H1 (cell line): Measurements from ENCODE around the gene MMAB. TPM values are rescaled to one million over a fixed set of nuclear protein-coding genes. Genes with fewer than 3 reads are reported as not detected.

ENCODE experiments used
- CTCF ChIA-PET: fragments of 300-600 bp; sonication (Branson Sonifier 250); formaldehyde crosslinking; loops from one replicate; lab custom pipeline; 2021; ENCODE audit not compliant: partially characterized antibody; lab: Charles Lee
- POLR2A ChIA-PET: fragments of 300-600 bp; sonication (Branson Sonifier 250); formaldehyde crosslinking; loops from one replicate; lab custom pipeline; 2021; ENCODE audit warnings: inconsistent platforms; ENCODE audit not compliant: partially characterized antibody; lab: Charles Lee
- DNase-seq, 2 experiments: peaks; one replicate each; pipeline versions ENCODE4 v3.0.0 to v3.0.0-alpha.2; 2010 to 2022; ENCODE audit warnings: low spot score in 2 of 2, low read depth in 1 of 2, mixed read lengths in 1 of 2
- FAIRE-seq: peaks from 2 replicates; lab custom pipeline; 2011; peaks lifted over from hg19 to GRCh38; lab: Jason Lieb, UNC
- H2AFZ ChIP-seq: 2 replicates; pipeline ENCODE4 v1.8.1; 2012; ENCODE audit warnings: low read length, inconsistent platforms
- H2AK5ac ChIP-seq: 2 replicates; pipeline ENCODE4 v1.6.1; 2013; ENCODE audit warnings: low read depth, low read length
- H2BK120ac ChIP-seq: replicated peaks from 2 replicates; pipeline ENCODE3; 2013; ENCODE audit warnings: low read depth, low read length, inconsistent platforms
- H2BK12ac ChIP-seq: 2 replicates; pipeline ENCODE4 v1.6.1; 2013; ENCODE audit warnings: low read depth, low read length
- H2BK15ac ChIP-seq: 2 replicates; pipeline ENCODE4 v1.6.1; 2013; ENCODE audit warnings: low read length
- H2BK20ac ChIP-seq: 2 replicates; pipeline ENCODE4 v1.6.1; 2013; ENCODE audit warnings: low read length
- H2BK5ac ChIP-seq: 2 replicates; pipeline ENCODE4 v1.6.1; 2013; ENCODE audit warnings: low read depth, low read length
- H3K14ac ChIP-seq: 2 replicates; pipeline ENCODE4 v1.6.1; 2013; ENCODE audit warnings: inconsistent platforms; ENCODE audit not compliant: insufficient read length
- H3K18ac ChIP-seq: 2 replicates; pipeline ENCODE4 v1.6.1; 2013; ENCODE audit warnings: low read length; ENCODE audit errors: extremely low read depth
- H3K23ac ChIP-seq: 2 replicates; pipeline ENCODE4 v1.6.1; 2013; ENCODE audit warnings: inconsistent platforms; ENCODE audit not compliant: insufficient read length
- H3K23me2 ChIP-seq: 2 replicates; pipeline ENCODE4 v1.6.1; 2013; ENCODE audit warnings: low read depth, low read length
- H3K27ac ChIP-seq: 2 replicates; pipeline ENCODE4 v1.6.1; 2011; ENCODE audit warnings: low read depth, low read length, inconsistent platforms
- H3K27me3 ChIP-seq, 4 experiments: replicated peaks in 1 of 4; 1 replicate in 1 of 4; 2 replicates in 3 of 4; pipeline versions ENCODE4 v1.6.1 to v1.8.1; 2011 to 2013; ENCODE audit warnings: low read length in 3 of 4, mild to moderate bottlenecking in 3 of 4, inconsistent platforms in 2 of 4, mixed read lengths in 2 of 4, moderate library complexity in 1 of 4; ENCODE audit not compliant: control insufficient read depth in 3 of 4, insufficient read depth in 3 of 4; ENCODE audit errors: extremely low read depth in 1 of 4
- H3K36me3 ChIP-seq, 4 experiments: 2 replicates each; pipeline versions ENCODE4 v1.6.1 to v1.8.1; 2011 to 2013; ENCODE audit warnings: mild to moderate bottlenecking in 4 of 4, low read length in 3 of 4, moderate library complexity in 2 of 4, control low read depth in 1 of 4, inconsistent platforms in 1 of 4; ENCODE audit not compliant: insufficient read depth in 4 of 4, control insufficient read depth in 2 of 4
- H3K4ac ChIP-seq: replicated peaks from 2 replicates; pipeline ENCODE3; 2013; ENCODE audit warnings: low read length, low read depth, mixed read lengths, inconsistent platforms; ENCODE audit not compliant: insufficient read length
- H3K4me1 ChIP-seq, 4 experiments: replicated peaks in 1 of 4; 1 replicate in 1 of 4; 2 replicates in 3 of 4; pipeline versions ENCODE4 v1.6.1 to v1.8.1; 2011 to 2013; ENCODE audit warnings: low read length in 3 of 4, inconsistent platforms in 2 of 4, mixed read lengths in 1 of 4; ENCODE audit not compliant: insufficient read depth in 4 of 4, control insufficient read depth in 3 of 4
- H3K4me2 ChIP-seq, 2 experiments: 2 replicates each; pipeline versions ENCODE4 v1.6.1 to v1.8.1; 2011 to 2013; ENCODE audit warnings: low read depth in 2 of 2, low read length in 2 of 2, control low read depth in 1 of 2, inconsistent platforms in 1 of 2, mild to moderate bottlenecking in 1 of 2; ENCODE audit not compliant: insufficient read depth in 1 of 2
- H3K4me3 ChIP-seq, 4 experiments: fragments of 200-600, 300-600 bp in 1 of 4; sonication (generic), shearing (Covaris generic), sonication (Bioruptor Twin) in 1 of 4; 2 replicates each; pipeline versions ENCODE4 v1.5.1 to v1.8.1; 2011 to 2016; ENCODE audit warnings: low read length in 4 of 4, low read depth in 3 of 4, control low read depth in 2 of 4, inconsistent platforms in 2 of 4, mild to moderate bottlenecking in 2 of 4, mixed read lengths in 1 of 4, moderate library complexity in 1 of 4; ENCODE audit not compliant: insufficient read depth in 2 of 4; ENCODE audit errors: extremely low read depth in 1 of 4
- H3K56ac ChIP-seq: replicated peaks from 2 replicates; pipeline ENCODE3; 2013; ENCODE audit warnings: low read depth, mild to moderate bottlenecking, mixed read lengths, low read length, inconsistent platforms; ENCODE audit not compliant: insufficient read length
- H3K79me1 ChIP-seq: 2 replicates; pipeline ENCODE4 v1.6.1; 2013; ENCODE audit warnings: low read depth, low read length, control low read depth
- H3K79me2 ChIP-seq, 2 experiments: 2 replicates each; pipeline versions ENCODE4 v1.6.1 to v1.8.1; 2012 to 2013; ENCODE audit warnings: low read length in 2 of 2, mild to moderate bottlenecking in 2 of 2, inconsistent platforms in 1 of 2; ENCODE audit not compliant: insufficient read depth in 2 of 2, control insufficient read depth in 1 of 2
- H3K9ac ChIP-seq, 4 experiments: replicated peaks in 1 of 4; 1 replicate in 1 of 4; 2 replicates in 3 of 4; pipeline versions ENCODE4 v1.6.1 to v1.8.1; 2011 to 2013; ENCODE audit warnings: low read depth in 3 of 4, low read length in 3 of 4, control low read depth in 2 of 4, mild to moderate bottlenecking in 2 of 4, moderate library complexity in 2 of 4, inconsistent platforms in 1 of 4; ENCODE audit errors: extremely low read depth in 1 of 4
- H3K9me3 ChIP-seq, 2 experiments: 2 replicates each; pipeline versions ENCODE4 v1.6.1 to v1.8.1; 2012 to 2013; ENCODE audit warnings: mild to moderate bottlenecking in 2 of 2, moderate library complexity in 2 of 2, control low read depth in 1 of 2, inconsistent platforms in 1 of 2, low read depth in 1 of 2, low read length in 1 of 2, mixed read lengths in 1 of 2; ENCODE audit not compliant: insufficient read depth in 2 of 2
- H4K20me1 ChIP-seq, 2 experiments: replicated peaks in 1 of 2; 2 replicates each; pipeline versions ENCODE3 to v1.8.1; 2011 to 2013; ENCODE audit warnings: inconsistent platforms in 2 of 2, low read length in 2 of 2, mild to moderate bottlenecking in 1 of 2; ENCODE audit not compliant: insufficient read depth in 2 of 2, control insufficient read depth in 1 of 2
- H4K5ac ChIP-seq: 2 replicates; pipeline ENCODE4 v1.6.1; 2013; ENCODE audit warnings: low read length, low read depth, mixed read lengths, inconsistent platforms; ENCODE audit not compliant: insufficient read length
- H4K8ac ChIP-seq: 2 replicates; pipeline ENCODE4 v1.8.0; 2013; ENCODE audit warnings: mild to moderate bottlenecking, moderate library complexity, low read length, inconsistent platforms; ENCODE audit not compliant: insufficient read depth; ENCODE audit errors: extremely low read depth
- H4K91ac ChIP-seq: replicated peaks from 2 replicates; pipeline ENCODE3; 2013; ENCODE audit warnings: low read length, mixed read lengths, inconsistent platforms; ENCODE audit not compliant: insufficient read length
- BRCA1 ChIP-seq: IDR thresholded peaks from 2 replicates; pipeline ENCODE4 v1.6.1; 2012; ENCODE audit warnings: low read depth, low read length, improper control_type of control experiment
- CHD1 ChIP-seq: IDR thresholded peaks from 2 replicates; pipeline ENCODE4 v1.6.1; 2012; ENCODE audit warnings: low read depth, low read length, improper control_type of control experiment
- CHD2 ChIP-seq: IDR thresholded peaks from 2 replicates; pipeline ENCODE4 v1.6.1; 2012; ENCODE audit warnings: low read length, improper control_type of control experiment
- EZH2 ChIP-seq: fragments of 200-600 bp; sonication (generic); IDR thresholded peaks from 2 replicates; pipeline ENCODE4 v1.7.1; 2012; ENCODE audit warnings: low read depth, mild to moderate bottlenecking, moderate library complexity, low read length, inconsistent platforms; ENCODE audit not compliant: severe bottlenecking
- GABPA ChIP-seq: IDR thresholded peaks from 2 replicates; pipeline ENCODE4 v1.6.1; 2011; ENCODE audit warnings: mild to moderate bottlenecking, low read length, moderate library complexity, borderline replicate concordance; ENCODE audit not compliant: insufficient read depth
- JUND ChIP-seq: IDR thresholded peaks from 2 replicates; pipeline ENCODE4 v1.6.1; 2011; ENCODE audit warnings: mild to moderate bottlenecking, improper control_type of control experiment, low read length
- RAD21 ChIP-seq, 2 experiments: IDR thresholded peaks in 1 of 2; conservative IDR thresholded peaks in 1 of 2; 2 replicates each; pipeline ENCODE4 v1.6.1; 2011; ENCODE audit warnings: low read depth in 2 of 2, low read length in 2 of 2, improper control_type of control experiment in 1 of 2, inconsistent platforms in 1 of 2, mild to moderate bottlenecking in 1 of 2, moderate library complexity in 1 of 2
- RNF2 ChIP-seq: fragments of 200-900, 300-1000 bp; sonication (generic); IDR thresholded peaks from 2 replicates; pipeline ENCODE4 v1.7.1; 2016; ENCODE audit warnings: borderline replicate concordance, low read depth, mild to moderate bottlenecking, antibody characterized with exemption, low read length; ENCODE audit not compliant: poor library complexity, severe bottlenecking; ENCODE audit errors: missing control alignments
- SP1 ChIP-seq: IDR thresholded peaks from 2 replicates; pipeline ENCODE4 v1.6.1; 2011; ENCODE audit warnings: low read depth, low read length
- SP2 ChIP-seq: IDR thresholded peaks from 2 replicates; pipeline ENCODE4 v1.6.1; 2012; ENCODE audit warnings: mild to moderate bottlenecking, low read length, inconsistent platforms
- SUZ12 ChIP-seq: fragments of 200-600 bp; sonication (generic); IDR thresholded peaks from 2 replicates; pipeline ENCODE4 v1.6.1; 2012; ENCODE audit warnings: mild to moderate bottlenecking, inconsistent platforms, low read length, moderate library complexity, mixed read lengths
- WGBS, 2 experiments: shearing (Covaris generic) in 1 of 2; methylation state at CpG; one replicate each; pipeline versions ENCODE4 v1.1.6 to v1.1.7; 2013 to 2015; ENCODE audit warnings: low lambda C conversion rate in 2 of 2, mixed read lengths in 2 of 2, inconsistent platforms in 1 of 2, low coverage in 1 of 2, missing lambda C conversion rate in 1 of 2; ENCODE audit not compliant: insufficient replicate concordance in 2 of 2, insufficient coverage in 1 of 2, insufficient read length in 1 of 2; ENCODE audit errors: extremely low coverage in 1 of 2, missing lambda C conversion rate in 1 of 2; 5-methylcytosine and 5-hydroxymethylcytosine counted together
- polyA plus RNA-seq, 7 experiments: library from polyadenylated mRNA; depleted of rRNA in 3 of 7; stranded (reverse) in 5 of 7; unstranded in 2 of 7; fragments of >200 nt in 5 of 7; fragments of 200-250 nt in 2 of 7; gene quantifications; 1 replicate in 5 of 7; 2 replicates in 1 of 7; 4 replicates in 1 of 7; pipeline versions ENCODE4 v1.2.1 to v1.2.3, GENCODE V29; 2011 to 2013; ENCODE audit warnings: missing spikeins in 2 of 7, mixed read lengths in 2 of 7
- total RNA-seq: library from RNA; stranded (reverse); fragmentation: NEBNext Ultra II Directional; extraction: Animal tissue kit (Norgen Biotek cat#: 25700); gene quantifications from 2 replicates; pipeline ENCODE4 v1.2.1, GENCODE V29; 2021

MMAB gene
- total and polyA plus RNA-seq, 2 of the 8 experiments (the other 6 are each of a cell fraction or from before 2014, with no cell fraction given): 12.9 to 18.5 TPM

- Histone ChIP-seq H2BK12ac (no peak overlapping the region), H3K36me3 (peaks cover 0 to 16% (median 9%) of the 10 kb centered on the region in 4 experiments; a peak in 5 of 8 replicates), H2BK20ac (no peak overlapping the region), H2BK120ac (no peak overlapping the region), H3K18ac (no peak overlapping the region), H3K14ac (no peak overlapping the region), H3K4me2 (no peak overlapping the region), H3K4ac (no peak overlapping the region), H2BK15ac (no peak overlapping the region), H2BK5ac (no peak overlapping the region), H3K23ac (no peak overlapping the region), H2AFZ (no peak overlapping the region), H3K4me1 (no peaks in the 10 kb centered on the region), H4K8ac (no peak overlapping the region), H3K27ac (no peak overlapping the region), H3K79me1 (no peaks in the 10 kb centered on the region), H3K56ac (no peak overlapping the region), H3K9ac (no peak overlapping the region), H3K79me2 (no peaks in the 10 kb centered on the region), H3K27me3 (no peaks in the 10 kb centered on the region), H3K23me2 (no peaks in the 10 kb centered on the region), H3K4me3 (no peak overlapping the region), H4K91ac (no peak overlapping the region), H4K5ac (no peak overlapping the region), H3K9me3 (no peaks in the 10 kb centered on the region), H2AK5ac (no peak overlapping the region), H4K20me1 (no peaks in the 10 kb centered on the region)
- WGBS, 2 experiments: 95% methylated on average over 10 of the region's 10 CpGs; no CpG with 5 or more reads in 1 of the 2 experiments
- FAIRE-seq (no peak), DNase-seq (no peak)
- CTCF ChIA-PET: interaction anchor here (0.6 to 11.3 kb wide), 4 partner anchors 72 to 183 kb away, joined by 3 to 163 read pairs (median 3); no protein-coding TSS in a partner anchor
- TF ChIP-seq SP1: no peak
- TF ChIP-seq GABPA: no peak
- TF ChIP-seq CHD2: no peak
- TF ChIP-seq EZH2: no peak
- no peak for TF ChIP-seq RAD21 (IDR thresholded peaks at IDR 0.05 in 1 of 2, conservative IDR thresholded peaks at IDR 0.05 in 1 of 2; ENCODE audit: low read depth in 2 of 2, low read length in 2 of 2)
- no peak for TF ChIP-seq JUND
- TF ChIP-seq CHD1: no peak
- no peak for TF ChIP-seq SP2
- no peak for TF ChIP-seq SUZ12
- TF ChIP-seq BRCA1: no peak
- TF ChIP-seq RNF2: no peak
- POLR2A ChIA-PET: interaction anchor here (1.4 to 1.8 kb wide), 2 partner anchors 9 to 17 kb away, joined by 3 to 5 read pairs; no protein-coding TSS in a partner anchor
Observed at GRCh38 chr12:109591041-109591440, 17.7 kb upstream of the MMAB start.
